Measurements from ENCODE around the gene EXD1. TPM values are rescaled to one million over a fixed set of nuclear protein-coding genes. Genes with fewer than 3 reads are reported as not detected.

EXD1 gene
- not detected for total RNA-seq (2021; ENCODE audit: unreplicated experiment)
- not detected in 2 replicates for polyA plus RNA-seq (2012)
- percentile 13 among the genes with signal in this experiment for Bru-seq, nascent RNA
- BruChase-seq, experiment 1, labeled RNA remaining after a 6-hour chase, result percentile 12 among the genes with signal in this experiment
- percentile 14 among the genes with signal in this experiment for BruChase-seq, experiment 2, labeled RNA remaining after a 2-hour chase
- long read RNA-seq, partial matches to known transcripts, result 0 of 1 reads
- long read RNA-seq, other reads (novel, unspliced or antisense), result 1 of 1 reads

DNA sequence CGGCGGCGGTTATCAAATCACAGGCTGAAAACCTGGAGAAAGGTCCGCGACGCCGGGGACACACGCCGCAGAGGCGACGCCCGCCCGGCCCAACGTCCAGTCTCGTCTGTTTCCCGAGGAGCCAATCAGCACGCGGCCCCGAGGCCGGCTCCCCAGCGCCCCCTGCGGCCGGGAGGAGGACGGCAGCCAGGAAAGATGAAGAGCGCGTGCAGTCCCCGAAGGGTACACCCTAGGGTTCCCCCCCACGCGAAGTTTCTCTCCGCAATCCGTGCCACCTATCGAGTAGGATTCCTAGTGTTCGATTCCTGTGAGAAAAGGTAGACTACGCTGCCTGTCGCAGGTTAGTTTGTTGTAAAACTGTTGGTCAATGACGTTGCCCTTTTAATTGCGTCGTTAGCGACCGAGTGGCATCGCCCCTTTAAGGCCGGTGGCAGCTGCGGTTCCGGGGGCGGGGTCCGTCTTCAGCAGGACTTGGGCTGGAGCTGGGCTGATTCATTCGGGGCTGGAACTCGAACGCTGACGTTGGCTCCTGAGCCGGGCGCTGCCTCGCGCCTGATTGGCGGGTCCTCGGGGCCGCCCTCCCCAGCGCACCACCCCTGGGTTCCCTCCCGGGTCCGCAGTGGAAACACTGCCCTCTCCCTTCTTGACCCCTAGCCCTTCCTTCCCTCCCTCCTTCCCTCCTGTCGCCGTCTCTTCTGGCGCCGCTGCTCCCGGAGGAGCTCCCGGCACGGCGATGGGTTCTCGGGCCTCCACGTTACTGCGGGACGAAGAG, at the start of gene EXD1, which contains the start of gene CHP1:
EXD1 (minus strand) TSS at position 108 of the 772 bp plus-strand sequence. CDS start 4,182 bp downstream, outside the sequence.
CHP1 (plus strand) TSS at position 619 of the 772 bp plus-strand sequence; CDS start at position 734, 115 bp downstream.
- ChIA-PET RAD21 (ENCODE audit: low non-redundant PET in 1 of 2, low total read pairs in 2 of 2, uncharacterized antibody in 2 of 2, unreplicated experiment in 2 of 2) (interaction anchor here in 1 of 2 experiments (0.6 to 1.3 kb wide), 2 partner anchors 19 to 117 kb away, joined by 3 to 8 read pairs; no protein-coding TSS in a partner anchor), CTCF (interaction anchor here (0.7 to 1.4 kb wide), 4 partner anchors 17 to 325 kb away, joined by 3 to 6 read pairs (median 4); no protein-coding TSS in a partner anchor), POLR2A (interaction anchor here (0.8 to 1.5 kb wide), 4 partner anchors 17 to 325 kb away, joined by 3 to 7 read pairs (median 4); partner anchors contain the start of gene CHAC1)
- no peaks in the 10 kb centered on the region for H3K9me3 ChIP-seq (ENCODE audit: control insufficient read depth in 1 of 2, insufficient read depth in 1 of 2, low read depth in 1 of 2, low read length in 2 of 2)
- peak within 1 kb of the TSS; percentile 73 to 86 for H3K4me3 ChIP-seq (replicated peaks in 1 of 2; ENCODE audit: low read depth in 1 of 2, low read length in 2 of 2)
- peaks cover 6 to 22% of the 10 kb centered on the region in 2 experiments; a peak in 3 of 4 replicates for H3K4me1 ChIP-seq (ENCODE audit: control insufficient read depth in 1 of 2, insufficient read depth in 2 of 2, low read length in 2 of 2)
- H3K27me3 ChIP-seq (ENCODE audit: insufficient read depth, low read length), result no peaks in the 10 kb centered on the region
- peak within 1 kb of the TSS; percentile 79 for H3K9ac ChIP-seq (ENCODE audit: low read length)
- no TSS peak for BruUV-seq (replicated peaks)
- peak; percentile 99 for ATAC-seq
- peak within 1 kb of the TSS; percentile 78 for H3K27ac ChIP-seq (ENCODE audit: low read depth, low read length)
- peak within 1 kb of the TSS; percentile 87 for H2AFZ ChIP-seq (ENCODE audit: low read depth, low read length, poor library complexity, severe bottlenecking)
- no peaks in the 10 kb centered on the region for H3K9me2 ChIP-seq (ENCODE audit: insufficient read depth)
- peak; percentile 97 for DNase-seq (ENCODE audit: low read depth, low spot score)
- intact Hi-C loops (cut with micrococcal nuclease), result no loop called here
- peak within 1 kb of the TSS; percentile 78 for H3K4me2 ChIP-seq (ENCODE audit: low read length)
- no peaks in the 10 kb centered on the region for H4K20me1 ChIP-seq (ENCODE audit: insufficient read depth)
- no peaks in the 10 kb centered on the region for H3K36me3 ChIP-seq (ENCODE audit: control insufficient read depth in 1 of 2, insufficient read depth in 2 of 2, low read length in 2 of 2)
- H3K79me2 ChIP-seq (ENCODE audit: insufficient read depth, low read length), result peaks cover 42% of the 10 kb centered on the region
- peak; percentile 95 for TF ChIP-seq CBX3 (IDR thresholded peaks at IDR 0.05; ENCODE audit: low read depth)
- TF ChIP-seq CEBPB (IDR thresholded peaks at IDR 0.05; ENCODE audit: low read depth), result no peak
- TF ChIP-seq POLR2AphosphoS5 (IDR thresholded peaks at IDR 0.05; ENCODE audit: low read depth, low read length), result peak; percentile 74
- TF ChIP-seq EZH2 (IDR thresholded peaks at IDR 0.05), result no peak
- no peak for TF ChIP-seq ZNF274 (IDR thresholded peaks at IDR 0.05; ENCODE audit: low read depth, low read length)
- peak; percentile 70 for TF ChIP-seq TCF7L2 (IDR thresholded peaks at IDR 0.05; ENCODE audit: borderline replicate concordance, extremely low read depth, insufficient read depth, insufficient read length)
- TF ChIP-seq CTCF (IDR thresholded peaks at IDR 0.05 in 2 of 3, conservative IDR thresholded peaks at IDR 0.05 in 1 of 3; ENCODE audit: borderline replicate concordance in 1 of 3, insufficient read depth in 1 of 3, low read depth in 2 of 3, low read length in 2 of 3), result peak; percentile 70 to 97 (median 89); a peak in 5 of 6 replicates
- TF ChIP-seq POLR2A (IDR thresholded peaks at IDR 0.05; ENCODE audit: borderline replicate concordance, extremely low read depth, insufficient read depth, insufficient read length), result no peak
- peak; percentile 69 for TF ChIP-seq EGR1 (IDR thresholded peaks at IDR 0.05; ENCODE audit: low read depth)
- TF ChIP-seq, protein P1, sequence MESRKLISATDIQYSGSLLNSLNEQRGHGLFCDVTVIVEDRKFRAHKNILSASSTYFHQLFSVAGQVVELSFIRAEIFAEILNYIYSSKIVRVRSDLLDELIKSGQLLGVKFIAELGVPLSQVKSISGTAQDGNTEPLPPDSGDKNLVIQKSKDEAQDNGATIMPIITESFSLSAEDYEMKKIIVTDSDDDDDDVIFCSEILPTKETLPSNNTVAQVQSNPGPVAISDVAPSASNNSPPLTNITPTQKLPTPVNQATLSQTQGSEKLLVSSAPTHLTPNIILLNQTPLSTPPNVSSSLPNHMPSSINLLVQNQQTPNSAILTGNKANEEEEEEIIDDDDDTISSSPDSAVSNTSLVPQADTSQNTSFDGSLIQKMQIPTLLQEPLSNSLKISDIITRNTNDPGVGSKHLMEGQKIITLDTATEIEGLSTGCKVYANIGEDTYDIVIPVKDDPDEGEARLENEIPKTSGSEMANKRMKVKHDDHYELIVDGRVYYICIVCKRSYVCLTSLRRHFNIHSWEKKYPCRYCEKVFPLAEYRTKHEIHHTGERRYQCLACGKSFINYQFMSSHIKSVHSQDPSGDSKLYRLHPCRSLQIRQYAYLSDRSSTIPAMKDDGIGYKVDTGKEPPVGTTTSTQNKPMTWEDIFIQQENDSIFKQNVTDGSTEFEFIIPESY (IDR thresholded peaks at IDR 0.05; ENCODE audit: extremely low read depth, insufficient replicate concordance, low read length), result peak; percentile 16
- no peak for TF ChIP-seq FOSL1 (IDR thresholded peaks at IDR 0.05; ENCODE audit: low read depth)
- peak; percentile 63; the same call in 1 of the 2 replicates for TF ChIP-seq SRF (IDR thresholded peaks at IDR 0.05; ENCODE audit: low read depth)
- no peak; the same call in 1 of the 2 replicates for TF ChIP-seq ELF1 (IDR thresholded peaks at IDR 0.05; ENCODE audit: borderline replicate concordance, low read depth)
- TF ChIP-seq SP1 (IDR thresholded peaks at IDR 0.05; ENCODE audit: low read depth), result peak; percentile 96
- TF ChIP-seq, protein P2, sequence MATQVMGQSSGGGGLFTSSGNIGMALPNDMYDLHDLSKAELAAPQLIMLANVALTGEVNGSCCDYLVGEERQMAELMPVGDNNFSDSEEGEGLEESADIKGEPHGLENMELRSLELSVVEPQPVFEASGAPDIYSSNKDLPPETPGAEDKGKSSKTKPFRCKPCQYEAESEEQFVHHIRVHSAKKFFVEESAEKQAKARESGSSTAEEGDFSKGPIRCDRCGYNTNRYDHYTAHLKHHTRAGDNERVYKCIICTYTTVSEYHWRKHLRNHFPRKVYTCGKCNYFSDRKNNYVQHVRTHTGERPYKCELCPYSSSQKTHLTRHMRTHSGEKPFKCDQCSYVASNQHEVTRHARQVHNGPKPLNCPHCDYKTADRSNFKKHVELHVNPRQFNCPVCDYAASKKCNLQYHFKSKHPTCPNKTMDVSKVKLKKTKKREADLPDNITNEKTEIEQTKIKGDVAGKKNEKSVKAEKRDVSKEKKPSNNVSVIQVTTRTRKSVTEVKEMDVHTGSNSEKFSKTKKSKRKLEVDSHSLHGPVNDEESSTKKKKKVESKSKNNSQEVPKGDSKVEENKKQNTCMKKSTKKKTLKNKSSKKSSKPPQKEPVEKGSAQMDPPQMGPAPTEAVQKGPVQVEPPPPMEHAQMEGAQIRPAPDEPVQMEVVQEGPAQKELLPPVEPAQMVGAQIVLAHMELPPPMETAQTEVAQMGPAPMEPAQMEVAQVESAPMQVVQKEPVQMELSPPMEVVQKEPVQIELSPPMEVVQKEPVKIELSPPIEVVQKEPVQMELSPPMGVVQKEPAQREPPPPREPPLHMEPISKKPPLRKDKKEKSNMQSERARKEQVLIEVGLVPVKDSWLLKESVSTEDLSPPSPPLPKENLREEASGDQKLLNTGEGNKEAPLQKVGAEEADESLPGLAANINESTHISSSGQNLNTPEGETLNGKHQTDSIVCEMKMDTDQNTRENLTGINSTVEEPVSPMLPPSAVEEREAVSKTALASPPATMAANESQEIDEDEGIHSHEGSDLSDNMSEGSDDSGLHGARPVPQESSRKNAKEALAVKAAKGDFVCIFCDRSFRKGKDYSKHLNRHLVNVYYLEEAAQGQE (IDR thresholded peaks at IDR 0.05; ENCODE audit: low read depth), result no peak
- peak; percentile 99 for TF ChIP-seq MAX (IDR thresholded peaks at IDR 0.05)
